Left lung (tissue), 10 donors: ENCODE data around the gene TSPAN5. TPM values are rescaled to one million over a fixed set of nuclear protein-coding genes. Genes with fewer than 3 reads are reported as not detected.

ENCODE experiments used
- ATAC-seq: fragments of 200-7000 bp; cut with Tn5 transposase; one replicate; pipeline ENCODE4 v1.9.1; 2020; ENCODE audit warnings: moderate library complexity
- DNase-seq, 4 donors: peaks; one replicate each; pipeline ENCODE4 v3.0.0-alpha.2; 2013 to 2020
- H3K27ac ChIP-seq, 2 donors: fragments of 200-600 bp; sonication (generic) in 1 of 2; one replicate each; pipeline versions ENCODE4 v1.5.0 to v1.8.0; 2020 to 2021
- H3K27me3 ChIP-seq, 2 donors: fragments of 200-600 bp; sonication (generic) in 1 of 2; one replicate each; pipeline versions ENCODE4 v1.5.0 to v1.8.0; 2020 to 2021
- H3K36me3 ChIP-seq, 2 donors: fragments of 200-600 bp; sonication (generic) in 1 of 2; one replicate each; pipeline versions ENCODE4 v1.5.0 to v1.8.0; 2020 to 2021
- H3K4me1 ChIP-seq, 2 donors: fragments of 200-600 bp; one replicate each; pipeline ENCODE4 v1.8.0; 2021
- H3K4me3 ChIP-seq, 2 donors: fragments of 200-600 bp; sonication (generic) in 1 of 2; one replicate each; pipeline versions ENCODE4 v1.5.0 to v1.8.0; 2020 to 2021; ENCODE audit warnings: mild to moderate bottlenecking in 1 of 2
- H3K9me3 ChIP-seq, 2 donors: fragments of 200-600 bp; sonication (generic) in 1 of 2; one replicate each; pipeline versions ENCODE4 v1.5.0 to v1.8.0; 2020 to 2021
- intact Hi-C, 2 donors: fragments of 100-400 bp; cut with DNase I; formaldehyde crosslinking; loops; one replicate each; pipeline versions ENCODE4 v1.11.2 to v1.14.2; 2022
- polyA plus RNA-seq, 6 donors: library from polyadenylated mRNA; unstranded; fragments of 120-200 nt; gene quantifications; one replicate each; pipeline ENCODE4 v1.2.1, GENCODE V29; 2013; ENCODE audit not compliant: insufficient read length in 6 of 6
- total RNA-seq, 2 donors: library from RNA; stranded (reverse); fragmentation: NEBNext Ultra II Directional; extraction: Animal tissue kit (Norgen Biotek cat#: 25700); gene quantifications; one replicate each; pipeline ENCODE4 v1.2.1, GENCODE V29; 2021
- TF ChIP-seq, protein P1 (sequence below), 2 donors: fragments of 200-600 bp; sonication (generic) in 1 of 2; IDR thresholded peaks; one replicate each; pipeline versions ENCODE4 v1.5.0 to v1.8.0; 2021; ENCODE audit warnings: antibody characterized with exemption in 2 of 2
- donor health status: DM: no; HTN: yes; CAD: no.
- donor health status: DM: no; HTN: no; CAD: no.

Gene TSPAN5
- total and polyA plus RNA-seq, 8 donors, result 11.9 to 36.5 (median 31.7) TPM

GRCh38 chr4:98521486-98521885 lies 136.9 kb downstream of the TSPAN5 start:
- H3K4me3 ChIP-seq, result no peak overlapping the region
- no peak overlapping the region for H3K27ac ChIP-seq
- ATAC-seq (no peak), DNase-seq (no peak)
- intact Hi-C loops, result no loop called here
- H3K27me3 ChIP-seq, result no peaks in the 10 kb centered on the region
- no peaks in the 10 kb centered on the region for H3K4me1 ChIP-seq
- H3K9me3 ChIP-seq, result peaks cover 0 to 6% of the 10 kb centered on the region in 2 donors
- TF ChIP-seq, protein P1, sequence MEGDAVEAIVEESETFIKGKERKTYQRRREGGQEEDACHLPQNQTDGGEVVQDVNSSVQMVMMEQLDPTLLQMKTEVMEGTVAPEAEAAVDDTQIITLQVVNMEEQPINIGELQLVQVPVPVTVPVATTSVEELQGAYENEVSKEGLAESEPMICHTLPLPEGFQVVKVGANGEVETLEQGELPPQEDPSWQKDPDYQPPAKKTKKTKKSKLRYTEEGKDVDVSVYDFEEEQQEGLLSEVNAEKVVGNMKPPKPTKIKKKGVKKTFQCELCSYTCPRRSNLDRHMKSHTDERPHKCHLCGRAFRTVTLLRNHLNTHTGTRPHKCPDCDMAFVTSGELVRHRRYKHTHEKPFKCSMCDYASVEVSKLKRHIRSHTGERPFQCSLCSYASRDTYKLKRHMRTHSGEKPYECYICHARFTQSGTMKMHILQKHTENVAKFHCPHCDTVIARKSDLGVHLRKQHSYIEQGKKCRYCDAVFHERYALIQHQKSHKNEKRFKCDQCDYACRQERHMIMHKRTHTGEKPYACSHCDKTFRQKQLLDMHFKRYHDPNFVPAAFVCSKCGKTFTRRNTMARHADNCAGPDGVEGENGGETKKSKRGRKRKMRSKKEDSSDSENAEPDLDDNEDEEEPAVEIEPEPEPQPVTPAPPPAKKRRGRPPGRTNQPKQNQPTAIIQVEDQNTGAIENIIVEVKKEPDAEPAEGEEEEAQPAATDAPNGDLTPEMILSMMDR (IDR thresholded peaks at IDR 0.05), result no peak
- H3K36me3 ChIP-seq, result no peaks in the 10 kb centered on the region

DNA sequence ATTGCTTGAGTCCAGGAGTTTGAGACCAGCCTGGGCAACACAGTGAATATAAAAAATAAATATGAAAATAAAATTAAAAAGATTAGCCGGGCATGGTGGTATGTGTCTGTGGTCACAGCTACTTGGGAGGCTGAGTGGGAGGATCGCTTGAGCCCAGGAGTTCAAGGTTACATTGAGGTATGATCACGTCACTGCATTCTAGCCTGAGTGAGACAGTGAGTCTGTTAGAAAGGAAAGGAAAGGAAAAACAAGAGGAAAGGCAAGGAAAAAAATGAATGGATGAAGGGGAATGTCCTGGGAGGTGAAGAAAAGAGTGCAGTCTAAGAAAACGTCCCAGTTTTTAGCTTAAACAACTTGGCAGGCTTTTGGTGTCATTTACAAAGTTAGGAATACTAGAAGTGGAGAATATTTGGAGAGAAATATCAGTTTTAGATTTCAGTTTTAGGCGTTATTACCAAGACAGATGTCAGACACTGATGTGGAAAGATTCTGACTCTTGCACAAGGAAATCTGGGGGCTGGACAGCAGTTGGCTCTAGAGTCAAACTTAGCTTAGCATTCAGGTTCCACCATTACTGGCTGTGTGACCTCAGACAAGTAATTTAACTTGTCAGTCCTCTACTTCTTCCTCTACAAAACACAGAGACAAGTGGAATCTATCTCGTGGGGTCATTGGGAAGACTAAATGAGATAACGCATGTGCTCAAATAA lies 139.0 kb downstream of the TSPAN5 start:
- Histone ChIP-seq H3K4me1 (peaks cover 0 to 2% of the 10 kb centered on the region in 2 donors), H3K9me3 (peaks cover 0 to 6% of the 10 kb centered on the region in 2 donors), H3K4me3 (no peak overlapping the region), H3K27ac (no peak overlapping the region), H3K27me3 (no peaks in the 10 kb centered on the region), H3K36me3 (no peaks in the 10 kb centered on the region)
- DNase-seq, result no peak
- ATAC-seq, result no peak
- TF ChIP-seq, protein P1 (IDR thresholded peaks at IDR 0.05), result no peak
- intact Hi-C loops, result no loop called here

DNA sequence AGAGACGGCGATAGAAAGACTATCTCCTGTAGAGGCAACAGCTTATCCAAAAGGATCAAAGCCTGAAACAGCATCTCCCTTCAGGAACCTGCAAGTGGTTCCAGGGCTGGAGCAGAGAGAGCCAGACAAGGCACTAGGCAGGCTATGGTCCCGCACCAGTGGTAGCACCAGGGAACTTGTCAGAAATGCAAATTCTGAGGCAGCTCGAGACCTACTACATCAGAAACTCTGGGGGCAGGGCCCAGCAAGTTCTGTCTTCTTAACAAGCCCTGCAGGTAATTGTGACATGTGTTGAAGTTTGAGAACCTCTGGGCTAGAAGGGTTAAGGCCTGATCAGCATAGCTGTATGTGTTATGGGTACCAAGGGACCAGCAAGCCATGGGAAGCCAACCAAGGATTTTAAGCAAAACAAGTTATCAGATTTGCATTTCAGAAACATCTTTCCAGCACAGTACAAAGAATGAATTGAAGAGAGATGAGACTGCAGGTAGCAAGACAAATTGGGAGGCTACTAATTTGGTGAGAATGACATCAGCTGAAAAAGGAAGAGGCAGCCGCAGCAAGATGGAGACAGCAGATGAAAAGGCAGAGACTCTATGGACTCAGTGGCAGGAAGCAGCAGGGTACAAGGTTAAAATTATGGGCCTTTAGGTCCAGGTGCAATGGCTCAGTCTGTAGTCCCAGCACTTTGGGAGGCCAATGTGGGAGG lies 139.7 kb downstream of the TSPAN5 start:
- Histone ChIP-seq H3K27ac (no peak overlapping the region), H3K36me3 (no peaks in the 10 kb centered on the region), H3K4me3 (no peak overlapping the region), H3K27me3 (no peaks in the 10 kb centered on the region), H3K9me3 (peaks cover 0 to 6% of the 10 kb centered on the region in 2 donors), H3K4me1 (peaks cover 0 to 2% of the 10 kb centered on the region in 2 donors)
- TF ChIP-seq, protein P1 (IDR thresholded peaks at IDR 0.05), result no peak
- intact Hi-C loops, result no loop called here
- ATAC-seq (no peak), DNase-seq (no peak)

DNA sequence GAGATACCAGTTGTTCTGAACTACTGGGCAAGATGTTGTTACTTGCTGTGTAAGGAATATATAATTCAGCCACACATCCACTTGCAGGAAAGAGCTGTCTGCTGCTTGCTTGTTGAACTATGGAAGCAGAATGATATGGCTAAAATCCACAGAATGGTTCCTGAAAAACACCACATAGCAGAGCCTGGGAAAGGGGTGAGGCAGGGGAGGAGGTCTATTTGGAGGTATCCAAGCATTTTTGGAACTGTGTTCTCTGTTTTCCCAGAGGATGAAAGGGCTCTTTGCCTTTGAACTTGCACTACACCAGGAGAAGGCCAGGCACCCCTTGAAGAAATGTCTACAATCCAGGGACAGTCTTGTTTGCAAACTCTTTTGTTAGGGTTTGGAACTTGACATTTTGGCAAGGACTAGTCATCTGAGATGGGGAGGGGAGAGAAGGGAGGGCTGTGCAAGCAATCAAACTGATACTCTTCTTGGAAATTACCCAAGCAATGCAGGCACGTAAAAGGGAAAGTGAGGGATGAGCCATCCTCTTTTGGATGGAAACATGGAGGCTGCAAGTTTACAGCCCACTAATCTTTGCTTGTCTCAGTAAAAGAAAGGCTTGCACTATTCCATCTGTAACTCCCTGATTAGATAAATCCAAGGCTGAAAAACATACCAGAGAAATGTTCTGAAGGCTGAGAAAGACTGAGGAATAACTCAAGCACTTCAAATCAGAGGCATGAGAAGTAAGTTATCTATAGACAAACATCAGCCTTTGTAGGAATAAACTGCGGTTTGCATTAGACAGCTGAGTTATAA lies 141.0 kb downstream of the TSPAN5 start:
- H3K27ac ChIP-seq, result peak overlapping the region in 1 of 2 donors; percentile 15
- peaks cover 0 to 2% of the 10 kb centered on the region in 2 donors for H3K4me1 ChIP-seq
- peaks cover 0 to 6% of the 10 kb centered on the region in 2 donors for H3K9me3 ChIP-seq
- intact Hi-C loops, result no loop called here
- DNase-seq (peak in 1 of 4 donors; percentile 55), ATAC-seq (peak; percentile 20)
- no peaks in the 10 kb centered on the region for H3K27me3 ChIP-seq
- H3K4me3 ChIP-seq, result no peak overlapping the region
- H3K36me3 ChIP-seq, result no peaks in the 10 kb centered on the region
- TF ChIP-seq, protein P1 (IDR thresholded peaks at IDR 0.05), result no peak
